ENCODE data around the gene CFAP99.

CFAP99 gene

GRCh38 chr4:2442175-2442993 lies 23.6 kb downstream of the CFAP99 start:
- DNase-seq (ENCODE audit: low read depth) = no peak
- no peak for TF ChIP-seq CTCF (conservative IDR thresholded peaks at IDR 0.05; ENCODE audit: control insufficient read depth, insufficient read depth, low read depth, low read length)
- no peak overlapping the region for H3K4me3 ChIP-seq (ENCODE audit: control insufficient read depth, low read depth, low read length)

DNA sequence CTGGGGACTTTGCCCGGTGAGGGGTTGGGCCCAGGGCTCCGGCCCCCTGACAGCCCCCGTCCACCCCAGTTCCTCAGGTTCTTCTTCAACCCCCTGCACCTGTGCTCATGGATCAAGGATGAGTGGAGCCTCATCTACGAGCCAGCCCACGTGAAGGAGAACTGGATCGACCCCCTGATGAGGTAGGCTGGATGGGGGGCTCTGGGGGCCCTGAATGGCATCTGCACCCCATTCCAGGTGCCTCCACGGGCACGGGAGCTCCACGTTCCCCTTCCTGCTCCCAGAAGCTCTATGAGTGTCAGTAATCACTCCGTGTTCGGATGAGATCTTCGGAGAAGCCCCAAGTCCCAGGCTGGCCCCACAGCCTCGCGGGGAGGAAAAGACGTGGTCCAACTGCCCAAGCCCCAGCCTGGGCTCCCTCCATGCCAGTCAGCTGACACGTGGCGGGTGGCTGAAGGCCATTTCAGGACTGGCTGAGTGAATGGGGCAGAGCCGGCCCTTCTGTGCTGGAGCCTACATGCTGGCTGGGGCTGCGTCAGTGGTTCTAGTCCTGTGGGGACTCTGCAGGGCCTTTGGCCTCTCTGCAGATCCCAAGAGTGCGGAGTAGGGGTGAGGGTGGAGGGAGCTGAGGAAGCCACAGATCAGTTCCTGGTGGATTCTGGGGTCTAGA lies 24.4 kb downstream of the CFAP99 start:
- no peak overlapping the region for H3K4me3 ChIP-seq (ENCODE audit: control insufficient read depth, low read depth, low read length)
- no peak for TF ChIP-seq CTCF (conservative IDR thresholded peaks at IDR 0.05; ENCODE audit: control insufficient read depth, insufficient read depth, low read depth, low read length)
- DNase-seq (ENCODE audit: low read depth) = no peak

GRCh38 chr4:2443956-2444740 lies 25.4 kb downstream of the CFAP99 start:
- no peak overlapping the region for H3K4me3 ChIP-seq (ENCODE audit: control insufficient read depth, low read depth, low read length)
- TF ChIP-seq CTCF (conservative IDR thresholded peaks at IDR 0.05; ENCODE audit: control insufficient read depth, insufficient read depth, low read depth, low read length) = no peak
- no peak for DNase-seq (ENCODE audit: low read depth)

DNA sequence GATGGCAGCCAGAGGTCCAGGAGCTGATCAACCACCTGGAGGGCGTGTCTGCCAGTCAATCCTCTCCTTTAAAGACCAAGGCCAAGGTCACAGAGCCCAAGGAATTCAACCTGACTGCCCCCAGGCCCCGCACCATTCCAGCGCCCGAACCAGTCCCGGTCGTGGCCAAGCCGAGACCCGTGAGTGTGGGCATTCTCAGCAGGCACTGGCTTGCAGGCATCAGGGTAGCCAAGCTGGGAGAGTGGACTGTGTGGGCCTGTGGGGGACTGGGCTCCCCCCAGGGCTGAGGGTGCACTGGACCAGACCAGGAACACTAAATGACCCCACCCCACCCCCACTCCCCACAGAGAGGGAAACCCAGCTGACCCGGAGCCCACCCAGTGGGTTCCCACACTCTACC lies 26.4 kb downstream of the CFAP99 start:
- TF ChIP-seq CTCF (conservative IDR thresholded peaks at IDR 0.05; ENCODE audit: control insufficient read depth, insufficient read depth, low read depth, low read length) = no peak
- DNase-seq (ENCODE audit: low read depth) = no peak
- no peak overlapping the region for H3K4me3 ChIP-seq (ENCODE audit: control insufficient read depth, low read depth, low read length)

DNA sequence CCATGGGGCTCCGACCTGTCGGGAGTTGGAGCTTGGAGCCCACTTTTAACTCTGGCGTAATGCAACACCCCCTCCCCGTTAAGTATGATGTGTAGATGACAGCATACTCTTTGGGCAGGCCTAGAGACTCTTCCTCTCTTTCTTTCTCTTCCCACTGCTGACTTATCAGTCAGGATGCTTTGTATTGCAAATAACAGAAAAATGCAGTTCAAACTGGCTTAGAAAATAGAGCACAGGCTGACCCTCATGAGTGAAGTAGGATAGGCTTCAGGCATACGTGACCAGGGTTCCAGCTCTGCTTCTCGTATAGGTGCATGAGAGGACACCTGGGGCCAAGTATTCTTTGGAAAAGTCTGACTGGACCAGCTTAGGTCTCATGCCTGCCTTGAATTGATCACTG lies 26.8 kb downstream of the CFAP99 start:
- no peak for DNase-seq (ENCODE audit: low read depth)
- no peak for TF ChIP-seq CTCF (conservative IDR thresholded peaks at IDR 0.05; ENCODE audit: control insufficient read depth, insufficient read depth, low read depth, low read length)
- no peak overlapping the region for H3K4me3 ChIP-seq (ENCODE audit: control insufficient read depth, low read depth, low read length)

DNA sequence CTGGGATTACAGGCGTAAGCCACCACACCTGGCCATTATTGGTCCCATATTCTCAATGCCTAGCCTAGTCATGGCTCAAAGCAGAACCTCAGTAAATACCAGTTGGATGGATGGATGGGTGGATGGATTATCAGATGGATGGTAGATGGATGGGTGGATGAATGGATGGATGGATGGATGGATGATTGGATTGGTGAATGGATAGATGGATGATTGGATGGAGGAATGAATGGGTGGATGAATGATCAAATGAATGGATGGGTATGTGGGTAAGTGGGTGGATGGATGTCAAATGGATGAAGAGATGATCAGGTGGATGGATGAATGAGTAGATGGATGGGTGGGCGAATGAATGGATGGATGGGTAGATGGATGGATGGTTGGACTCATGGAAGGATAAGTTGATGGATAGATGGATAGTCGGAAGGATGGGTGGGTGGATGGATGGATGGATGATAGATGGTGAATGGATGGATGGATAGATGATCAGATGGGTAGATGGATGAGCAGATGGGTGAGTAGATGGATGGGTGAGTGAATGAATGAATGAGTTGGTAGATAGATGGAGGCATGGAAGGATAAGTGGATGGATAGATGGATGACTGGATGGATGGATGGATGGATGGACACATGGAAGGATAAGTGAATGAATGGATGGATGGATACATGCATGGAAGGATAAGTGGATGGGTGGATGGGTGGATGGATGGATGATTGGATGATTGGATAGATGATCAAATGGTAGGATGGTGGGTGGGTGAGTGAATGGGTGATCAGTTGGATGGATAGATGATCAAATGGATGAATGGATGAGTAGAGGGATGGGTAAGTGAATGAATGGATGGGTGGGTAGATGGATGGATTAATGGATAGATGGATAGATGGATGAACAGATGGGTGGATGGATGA lies 28.2 kb downstream of the CFAP99 start:
- TF ChIP-seq CTCF (conservative IDR thresholded peaks at IDR 0.05; ENCODE audit: control insufficient read depth, insufficient read depth, low read depth, low read length) = no peak
- no peak overlapping the region for H3K4me3 ChIP-seq (ENCODE audit: control insufficient read depth, low read depth, low read length)
- DNase-seq (ENCODE audit: low read depth) = no peak

All from fibroblast of mammary gland (primary cell).